ENCODE data around the gene PPIP5K1.

DNA sequence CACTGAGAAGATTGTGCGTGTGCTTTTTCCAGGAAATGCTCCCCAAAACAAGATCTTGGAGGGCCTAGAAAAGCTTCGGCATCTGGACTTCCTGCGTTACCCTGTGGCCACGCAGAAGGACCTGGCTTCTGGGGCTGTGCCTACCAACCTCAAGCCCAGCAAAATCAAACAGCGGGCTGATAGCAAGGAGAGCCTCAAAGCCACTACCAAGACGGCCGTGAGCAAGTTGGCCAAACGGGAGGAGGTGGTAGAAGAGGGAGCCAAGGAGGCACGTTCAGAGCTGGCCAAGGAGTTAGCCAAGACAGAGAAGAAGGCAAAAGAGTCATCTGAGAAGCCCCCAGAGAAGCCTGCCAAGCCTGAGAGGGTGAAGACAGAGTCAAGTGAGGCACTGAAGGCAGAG is 67.8 kb downstream of the PPIP5K1 start:
- TF ChIP-seq CTCF (IDR thresholded peaks at IDR 0.05; ENCODE audit: borderline replicate concordance, extremely low read depth, low read length, poor library complexity, severe bottlenecking) (no peak), EZH2 (IDR thresholded peaks at IDR 0.05; ENCODE audit: borderline replicate concordance, low read depth, low read length, severe bottlenecking) (no peak)

All from DND-41 (cell line).